HCT116 (cell line): ENCODE results near the gene UGGT2.

Source experiments
- ATF3 ChIP-seq: IDR thresholded peaks from 2 replicates; pipeline ENCODE4 v1.6.1; 2012
- EZH2 ChIP-seq: fragments of 200-600 bp; sonication (generic); IDR thresholded peaks from 2 replicates; pipeline ENCODE4 v1.6.1; 2017; ENCODE audit warnings: antibody characterized with exemption, mixed run types
- RAD21 ChIP-seq: IDR thresholded peaks from 2 replicates; pipeline ENCODE4 v1.6.1; 2012; ENCODE audit warnings: low read depth, mild to moderate bottlenecking
- REST ChIP-seq: IDR thresholded peaks from 2 replicates; pipeline ENCODE4 v1.6.1; 2012; ENCODE audit warnings: low read depth
- YY1 ChIP-seq: IDR thresholded peaks from 2 replicates; pipeline ENCODE4 v1.6.1; 2011; ENCODE audit warnings: low read length, low read depth, moderate library complexity, mild to moderate bottlenecking; ENCODE audit not compliant: insufficient replicate concordance; ENCODE audit errors: extremely low read depth
- ZBTB33 ChIP-seq: IDR thresholded peaks from 2 replicates; pipeline ENCODE4 v1.6.1; 2011; ENCODE audit warnings: mild to moderate bottlenecking, low read length, moderate library complexity; ENCODE audit not compliant: insufficient replicate concordance; ENCODE audit errors: extremely low read depth
- TF ChIP-seq, protein P1 (sequence below), 3 experiments: fragments of 200-600 bp in 1 of 3; sonication (generic) in 1 of 3; IDR thresholded peaks in 2 of 3; conservative IDR thresholded peaks in 1 of 3; 2 replicates each; pipeline ENCODE4 v1.5.1; 2012 to 2017; ENCODE audit warnings: low read depth in 2 of 3, low read length in 2 of 3, antibody characterized with exemption in 1 of 3, borderline replicate concordance in 1 of 3, control low read depth in 1 of 3, mild to moderate bottlenecking in 1 of 3, mixed read lengths in 1 of 3, mixed run types in 1 of 3, moderate library complexity in 1 of 3; ENCODE audit not compliant: insufficient read depth in 1 of 3

- TF ChIP-seq REST = no peak
- TF ChIP-seq, protein P1, sequence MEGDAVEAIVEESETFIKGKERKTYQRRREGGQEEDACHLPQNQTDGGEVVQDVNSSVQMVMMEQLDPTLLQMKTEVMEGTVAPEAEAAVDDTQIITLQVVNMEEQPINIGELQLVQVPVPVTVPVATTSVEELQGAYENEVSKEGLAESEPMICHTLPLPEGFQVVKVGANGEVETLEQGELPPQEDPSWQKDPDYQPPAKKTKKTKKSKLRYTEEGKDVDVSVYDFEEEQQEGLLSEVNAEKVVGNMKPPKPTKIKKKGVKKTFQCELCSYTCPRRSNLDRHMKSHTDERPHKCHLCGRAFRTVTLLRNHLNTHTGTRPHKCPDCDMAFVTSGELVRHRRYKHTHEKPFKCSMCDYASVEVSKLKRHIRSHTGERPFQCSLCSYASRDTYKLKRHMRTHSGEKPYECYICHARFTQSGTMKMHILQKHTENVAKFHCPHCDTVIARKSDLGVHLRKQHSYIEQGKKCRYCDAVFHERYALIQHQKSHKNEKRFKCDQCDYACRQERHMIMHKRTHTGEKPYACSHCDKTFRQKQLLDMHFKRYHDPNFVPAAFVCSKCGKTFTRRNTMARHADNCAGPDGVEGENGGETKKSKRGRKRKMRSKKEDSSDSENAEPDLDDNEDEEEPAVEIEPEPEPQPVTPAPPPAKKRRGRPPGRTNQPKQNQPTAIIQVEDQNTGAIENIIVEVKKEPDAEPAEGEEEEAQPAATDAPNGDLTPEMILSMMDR (IDR thresholded peaks at IDR 0.05 in 2 of 3, conservative IDR thresholded peaks at IDR 0.05 in 1 of 3; ENCODE audit: borderline replicate concordance in 1 of 3, insufficient read depth in 1 of 3, low read depth in 2 of 3, low read length in 2 of 3) = no peak
- TF ChIP-seq ZBTB33 = no peak
- TF ChIP-seq ATF3 = no peak
- no peak for TF ChIP-seq EZH2
- TF ChIP-seq YY1 = no peak
- TF ChIP-seq RAD21 = no peak
Observed at GRCh38 chr13:96027496-96027895, 25.7 kb downstream of the UGGT2 start.
